GM12875 (cell line): ENCODE results near the gene PHYKPL.

Experiments used
- H3K4me3 ChIP-seq: one replicate; pipeline ENCODE4 v1.5.1; 2011; ENCODE audit warnings: low read depth, low read length, control low read depth
- CTCF ChIP-seq: IDR thresholded peaks from 2 replicates; pipeline ENCODE4 v1.5.1; 2011; ENCODE audit warnings: low read depth, mild to moderate bottlenecking, control low read depth, inconsistent platforms, low read length, moderate library complexity, borderline replicate concordance; ENCODE audit not compliant: insufficient read depth

Gene PHYKPL

GRCh38 chr5:178194026-178194425 is 38.6 kb downstream of the PHYKPL start:
- TF ChIP-seq CTCF: no peak
- H3K4me3 ChIP-seq: no peak overlapping the region

GRCh38 chr5:178193251-178193809 is 39.3 kb downstream of the PHYKPL start:
- no peak for TF ChIP-seq CTCF
- H3K4me3 ChIP-seq: no peak overlapping the region

GRCh38 chr5:178192787-178193186 is 39.8 kb downstream of the PHYKPL start:
- no peak for TF ChIP-seq CTCF
- H3K4me3 ChIP-seq: no peak overlapping the region

- H3K4me3 ChIP-seq: no peak overlapping the region
- no peak for TF ChIP-seq CTCF
Observed at GRCh38 chr5:178192244-178192643, 40.4 kb downstream of the PHYKPL start.

- no peak overlapping the region for H3K4me3 ChIP-seq
- TF ChIP-seq CTCF: no peak
Observed at GRCh38 chr5:178191661-178192060, 40.9 kb downstream of the PHYKPL start.

- no peak for TF ChIP-seq CTCF
Observed at GRCh38 chr5:178189433-178189832, 43.2 kb downstream of the PHYKPL start.

GRCh38 chr5:178187014-178187413 is 45.6 kb downstream of the PHYKPL start, which contains the start of gene GMCL2:
Gene GMCL2 (minus strand): TSS chr5:178187371. CDS start chr5:178187299, 72 bp downstream.
- no peak for TF ChIP-seq CTCF
- no peak within 1 kb of the TSS for H3K4me3 ChIP-seq

More at GRCh38 chr5:178189433-178189832, 43.2 kb downstream of the PHYKPL start:
- no peak overlapping the region for H3K4me3 ChIP-seq
